ENCODE results near the gene DNAI4. TPM values are rescaled to one million over a fixed set of nuclear protein-coding genes. Genes with fewer than 3 reads are reported as not detected.

The DNAI4 gene
- total RNA-seq, 1 experiment from 2014 or later: 2.1 TPM

DNA sequence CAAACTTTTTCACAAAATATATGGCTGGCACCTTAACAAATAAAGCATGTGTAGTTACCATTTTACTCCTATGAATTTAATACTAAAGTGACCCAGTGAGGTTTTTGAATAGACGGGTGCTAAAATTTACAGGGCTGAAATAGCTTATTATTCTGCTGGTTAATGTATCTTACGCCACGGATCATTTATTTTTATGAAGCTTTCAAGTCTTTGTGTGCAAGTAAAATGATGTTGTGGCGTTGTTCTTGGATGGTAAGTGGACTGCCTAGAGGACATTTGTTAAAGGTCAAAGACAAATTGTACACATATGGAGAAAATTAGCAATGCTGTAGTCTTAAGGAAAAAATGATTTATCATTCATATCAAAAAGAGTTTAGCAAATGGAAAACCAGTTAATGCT, 146.4 kb downstream of the DNAI4 start (continued):
- TF ChIP-seq, protein P1, sequence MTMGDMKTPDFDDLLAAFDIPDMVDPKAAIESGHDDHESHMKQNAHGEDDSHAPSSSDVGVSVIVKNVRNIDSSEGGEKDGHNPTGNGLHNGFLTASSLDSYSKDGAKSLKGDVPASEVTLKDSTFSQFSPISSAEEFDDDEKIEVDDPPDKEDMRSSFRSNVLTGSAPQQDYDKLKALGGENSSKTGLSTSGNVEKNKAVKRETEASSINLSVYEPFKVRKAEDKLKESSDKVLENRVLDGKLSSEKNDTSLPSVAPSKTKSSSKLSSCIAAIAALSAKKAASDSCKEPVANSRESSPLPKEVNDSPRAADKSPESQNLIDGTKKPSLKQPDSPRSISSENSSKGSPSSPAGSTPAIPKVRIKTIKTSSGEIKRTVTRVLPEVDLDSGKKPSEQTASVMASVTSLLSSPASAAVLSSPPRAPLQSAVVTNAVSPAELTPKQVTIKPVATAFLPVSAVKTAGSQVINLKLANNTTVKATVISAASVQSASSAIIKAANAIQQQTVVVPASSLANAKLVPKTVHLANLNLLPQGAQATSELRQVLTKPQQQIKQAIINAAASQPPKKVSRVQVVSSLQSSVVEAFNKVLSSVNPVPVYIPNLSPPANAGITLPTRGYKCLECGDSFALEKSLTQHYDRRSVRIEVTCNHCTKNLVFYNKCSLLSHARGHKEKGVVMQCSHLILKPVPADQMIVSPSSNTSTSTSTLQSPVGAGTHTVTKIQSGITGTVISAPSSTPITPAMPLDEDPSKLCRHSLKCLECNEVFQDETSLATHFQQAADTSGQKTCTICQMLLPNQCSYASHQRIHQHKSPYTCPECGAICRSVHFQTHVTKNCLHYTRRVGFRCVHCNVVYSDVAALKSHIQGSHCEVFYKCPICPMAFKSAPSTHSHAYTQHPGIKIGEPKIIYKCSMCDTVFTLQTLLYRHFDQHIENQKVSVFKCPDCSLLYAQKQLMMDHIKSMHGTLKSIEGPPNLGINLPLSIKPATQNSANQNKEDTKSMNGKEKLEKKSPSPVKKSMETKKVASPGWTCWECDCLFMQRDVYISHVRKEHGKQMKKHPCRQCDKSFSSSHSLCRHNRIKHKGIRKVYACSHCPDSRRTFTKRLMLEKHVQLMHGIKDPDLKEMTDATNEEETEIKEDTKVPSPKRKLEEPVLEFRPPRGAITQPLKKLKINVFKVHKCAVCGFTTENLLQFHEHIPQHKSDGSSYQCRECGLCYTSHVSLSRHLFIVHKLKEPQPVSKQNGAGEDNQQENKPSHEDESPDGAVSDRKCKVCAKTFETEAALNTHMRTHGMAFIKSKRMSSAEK (CRISPR knock-in tag; IDR thresholded peaks at IDR 0.05; ENCODE audit: borderline replicate concordance): no peak
- TF ChIP-seq, protein P2, sequence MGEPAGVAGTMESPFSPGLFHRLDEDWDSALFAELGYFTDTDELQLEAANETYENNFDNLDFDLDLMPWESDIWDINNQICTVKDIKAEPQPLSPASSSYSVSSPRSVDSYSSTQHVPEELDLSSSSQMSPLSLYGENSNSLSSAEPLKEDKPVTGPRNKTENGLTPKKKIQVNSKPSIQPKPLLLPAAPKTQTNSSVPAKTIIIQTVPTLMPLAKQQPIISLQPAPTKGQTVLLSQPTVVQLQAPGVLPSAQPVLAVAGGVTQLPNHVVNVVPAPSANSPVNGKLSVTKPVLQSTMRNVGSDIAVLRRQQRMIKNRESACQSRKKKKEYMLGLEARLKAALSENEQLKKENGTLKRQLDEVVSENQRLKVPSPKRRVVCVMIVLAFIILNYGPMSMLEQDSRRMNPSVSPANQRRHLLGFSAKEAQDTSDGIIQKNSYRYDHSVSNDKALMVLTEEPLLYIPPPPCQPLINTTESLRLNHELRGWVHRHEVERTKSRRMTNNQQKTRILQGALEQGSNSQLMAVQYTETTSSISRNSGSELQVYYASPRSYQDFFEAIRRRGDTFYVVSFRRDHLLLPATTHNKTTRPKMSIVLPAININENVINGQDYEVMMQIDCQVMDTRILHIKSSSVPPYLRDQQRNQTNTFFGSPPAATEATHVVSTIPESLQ (CRISPR knock-in tag; IDR thresholded peaks at IDR 0.05): no peak
- no peak for TF ChIP-seq GTF2I (CRISPR knock-in tag; conservative IDR thresholded peaks at IDR 0.05)
- no peak for TF ChIP-seq CREM (CRISPR knock-in tag; IDR thresholded peaks at IDR 0.05)
- TF ChIP-seq, protein P3, sequence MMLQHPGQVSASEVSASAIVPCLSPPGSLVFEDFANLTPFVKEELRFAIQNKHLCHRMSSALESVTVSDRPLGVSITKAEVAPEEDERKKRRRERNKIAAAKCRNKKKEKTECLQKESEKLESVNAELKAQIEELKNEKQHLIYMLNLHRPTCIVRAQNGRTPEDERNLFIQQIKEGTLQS (CRISPR knock-in tag; conservative IDR thresholded peaks at IDR 0.05): no peak

DNA sequence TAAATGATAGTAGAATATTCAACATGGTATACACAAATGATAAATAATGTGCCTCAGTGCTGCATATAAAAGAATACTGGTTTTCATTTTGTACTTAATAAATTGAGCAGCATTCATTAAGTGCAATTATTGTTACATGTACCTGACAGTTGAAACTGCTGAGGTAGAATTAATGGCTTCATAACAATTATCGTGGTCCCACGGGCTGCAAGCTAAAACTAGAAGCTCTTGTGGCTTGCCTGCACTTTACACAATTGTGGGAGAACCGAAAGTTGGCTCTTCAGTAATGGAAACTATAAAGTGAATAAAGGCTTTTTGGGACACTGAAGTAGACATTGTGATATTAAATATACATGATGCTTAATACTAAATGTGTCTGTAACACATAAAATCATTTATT, 146.8 kb downstream of the DNAI4 start:
- no peak overlapping the region for H3K4me3 Mint-ChIP-seq
- no peaks in the 10 kb centered on the region; the same call in 1 of the 2 replicates for H3K27me3 Mint-ChIP-seq (ENCODE audit: low read depth)
- ATAC-seq (no peak), DNase-seq (ENCODE audit: low spot score) (no peak)
- POLR2A ChIA-PET: no interaction called here
- peaks cover 24% of the 10 kb centered on the region for H3K36me3 Mint-ChIP-seq
- no peak for TF ChIP-seq NFE2L1 (CRISPR knock-in tag; IDR thresholded peaks at IDR 0.05)
- no peaks in the 10 kb centered on the region for H3K4me1 Mint-ChIP-seq
- H3K27ac Mint-ChIP-seq: no peak overlapping the region
- CTCF ChIA-PET: no interaction called here
- peaks cover 32% of the 10 kb centered on the region for H3K9me3 Mint-ChIP-seq

DNA sequence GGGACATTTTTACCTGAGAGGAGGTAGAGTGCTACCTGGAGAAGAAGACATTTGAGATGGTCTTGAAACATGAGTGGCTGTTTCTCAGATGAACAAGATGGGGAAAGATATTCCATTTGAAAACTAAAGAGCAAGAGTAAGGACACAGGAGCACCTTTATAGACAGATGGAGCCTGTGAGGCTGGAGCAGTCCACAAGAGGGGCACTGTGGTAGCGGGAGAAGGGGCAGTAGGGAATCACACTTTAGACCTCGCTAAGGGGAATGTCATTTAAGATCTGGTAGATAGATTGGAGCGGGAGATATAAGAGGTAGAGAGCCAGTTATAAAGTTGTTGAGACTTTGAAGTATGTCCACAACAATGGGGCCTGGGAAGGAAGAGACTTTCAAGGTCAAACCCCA, 149.0 kb downstream of the DNAI4 start:
- peaks cover 13% of the 10 kb centered on the region for H3K9me3 Mint-ChIP-seq
- ATAC-seq: no peak
- no peak overlapping the region for H3K4me3 Mint-ChIP-seq
- H3K27me3 Mint-ChIP-seq (ENCODE audit: low read depth): no peaks in the 10 kb centered on the region; the same call in 1 of the 2 replicates
- TF ChIP-seq, protein P4, sequence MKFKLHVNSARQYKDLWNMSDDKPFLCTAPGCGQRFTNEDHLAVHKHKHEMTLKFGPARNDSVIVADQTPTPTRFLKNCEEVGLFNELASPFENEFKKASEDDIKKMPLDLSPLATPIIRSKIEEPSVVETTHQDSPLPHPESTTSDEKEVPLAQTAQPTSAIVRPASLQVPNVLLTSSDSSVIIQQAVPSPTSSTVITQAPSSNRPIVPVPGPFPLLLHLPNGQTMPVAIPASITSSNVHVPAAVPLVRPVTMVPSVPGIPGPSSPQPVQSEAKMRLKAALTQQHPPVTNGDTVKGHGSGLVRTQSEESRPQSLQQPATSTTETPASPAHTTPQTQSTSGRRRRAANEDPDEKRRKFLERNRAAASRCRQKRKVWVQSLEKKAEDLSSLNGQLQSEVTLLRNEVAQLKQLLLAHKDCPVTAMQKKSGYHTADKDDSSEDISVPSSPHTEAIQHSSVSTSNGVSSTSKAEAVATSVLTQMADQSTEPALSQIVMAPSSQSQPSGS (CRISPR knock-in tag; IDR thresholded peaks at IDR 0.05; ENCODE audit: borderline replicate concordance, low read depth): no peak
- no peak for TF ChIP-seq ZNF219 (CRISPR knock-in tag; IDR thresholded peaks at IDR 0.05; ENCODE audit: borderline replicate concordance)
- peaks cover 14% of the 10 kb centered on the region for H3K36me3 Mint-ChIP-seq
- no peaks in the 10 kb centered on the region for H3K4me1 Mint-ChIP-seq
- CTCF ChIA-PET: no interaction called here
- no peak for DNase-seq (ENCODE audit: low spot score)
- POLR2A ChIA-PET: no interaction called here
- no peak overlapping the region for H3K27ac Mint-ChIP-seq

DNA sequence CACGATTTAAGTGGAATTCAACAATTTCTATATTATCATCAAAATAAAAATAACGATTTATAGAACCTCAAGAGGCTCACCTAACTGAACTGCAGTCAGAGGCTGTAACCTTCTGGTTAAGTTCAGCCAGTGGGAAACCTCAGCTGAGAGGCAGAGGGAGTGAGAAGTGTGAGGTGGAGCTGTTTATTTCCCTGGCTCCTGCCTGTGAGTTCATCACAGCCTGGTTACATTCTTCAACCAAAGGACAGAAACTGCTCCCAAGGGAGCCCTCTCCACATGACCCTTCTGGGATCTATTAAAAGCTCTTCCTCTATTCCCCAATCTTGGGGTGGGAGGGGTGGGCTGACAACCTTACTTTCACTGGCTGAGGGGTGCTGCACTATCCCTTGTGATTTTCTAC, 150.2 kb downstream of the DNAI4 start:
- Mint-ChIP-seq H3K36me3 (peaks cover 3% of the 10 kb centered on the region), H3K4me3 (no peak overlapping the region), H3K27ac (no peak overlapping the region), H3K4me1 (no peaks in the 10 kb centered on the region), H3K27me3 (ENCODE audit: low read depth) (no peaks in the 10 kb centered on the region), H3K9me3 (peaks cover 4% of the 10 kb centered on the region)
- no peak for DNase-seq (ENCODE audit: low spot score)
- TF ChIP-seq, protein P5, sequence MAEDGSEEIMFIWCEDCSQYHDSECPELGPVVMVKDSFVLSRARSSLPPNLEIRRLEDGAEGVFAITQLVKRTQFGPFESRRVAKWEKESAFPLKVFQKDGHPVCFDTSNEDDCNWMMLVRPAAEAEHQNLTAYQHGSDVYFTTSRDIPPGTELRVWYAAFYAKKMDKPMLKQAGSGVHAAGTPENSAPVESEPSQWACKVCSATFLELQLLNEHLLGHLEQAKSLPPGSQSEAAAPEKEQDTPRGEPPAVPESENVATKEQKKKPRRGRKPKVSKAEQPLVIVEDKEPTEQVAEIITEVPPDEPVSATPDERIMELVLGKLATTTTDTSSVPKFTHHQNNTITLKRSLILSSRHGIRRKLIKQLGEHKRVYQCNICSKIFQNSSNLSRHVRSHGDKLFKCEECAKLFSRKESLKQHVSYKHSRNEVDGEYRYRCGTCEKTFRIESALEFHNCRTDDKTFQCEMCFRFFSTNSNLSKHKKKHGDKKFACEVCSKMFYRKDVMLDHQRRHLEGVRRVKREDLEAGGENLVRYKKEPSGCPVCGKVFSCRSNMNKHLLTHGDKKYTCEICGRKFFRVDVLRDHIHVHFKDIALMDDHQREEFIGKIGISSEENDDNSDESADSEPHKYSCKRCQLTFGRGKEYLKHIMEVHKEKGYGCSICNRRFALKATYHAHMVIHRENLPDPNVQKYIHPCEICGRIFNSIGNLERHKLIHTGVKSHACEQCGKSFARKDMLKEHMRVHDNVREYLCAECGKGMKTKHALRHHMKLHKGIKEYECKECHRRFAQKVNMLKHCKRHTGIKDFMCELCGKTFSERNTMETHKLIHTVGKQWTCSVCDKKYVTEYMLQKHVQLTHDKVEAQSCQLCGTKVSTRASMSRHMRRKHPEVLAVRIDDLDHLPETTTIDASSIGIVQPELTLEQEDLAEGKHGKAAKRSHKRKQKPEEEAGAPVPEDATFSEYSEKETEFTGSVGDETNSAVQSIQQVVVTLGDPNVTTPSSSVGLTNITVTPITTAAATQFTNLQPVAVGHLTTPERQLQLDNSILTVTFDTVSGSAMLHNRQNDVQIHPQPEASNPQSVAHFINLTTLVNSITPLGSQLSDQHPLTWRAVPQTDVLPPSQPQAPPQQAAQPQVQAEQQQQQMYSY (CRISPR knock-in tag; IDR thresholded peaks at IDR 0.05): no peak
- no peak for TF ChIP-seq CREB1 (CRISPR knock-in tag; IDR thresholded peaks at IDR 0.05)
- no peak for TF ChIP-seq ZNF138 (CRISPR knock-in tag; conservative IDR thresholded peaks at IDR 0.05)
- TF ChIP-seq SMAD3 (CRISPR knock-in tag; IDR thresholded peaks at IDR 0.05; ENCODE audit: borderline replicate concordance): no peak
- TF ChIP-seq ZNF219 (CRISPR knock-in tag; IDR thresholded peaks at IDR 0.05; ENCODE audit: borderline replicate concordance): no peak
- ATAC-seq: no peak
- POLR2A ChIA-PET: no interaction called here
- CTCF ChIA-PET: interaction anchor here (0.7 kb wide), 1 partner anchor 415 kb away, joined by 3 read pairs; no protein-coding TSS in a partner anchor
